MCF 10A (cell line): ENCODE results near the gene BLOC1S6. TPM values are rescaled to one million over a fixed set of nuclear protein-coding genes. Genes with fewer than 3 reads are reported as not detected.

Experiments used
- BruUV-seq: library from RNA; stranded (reverse); fragments of 400-500 nt; replicated peaks from 2 replicates; lab custom pipeline; 2021; lab: Mats Ljungman, UMichigan
- CTCF ChIA-PET: fragments of 300-600 bp; sonication (Branson Sonifier 250); formaldehyde crosslinking; extraction: SDS; loops from one replicate; lab custom pipeline; 2021; ENCODE audit warnings: antibody characterized with exemption, inconsistent platforms; lab: Yijun Ruan, JAX
- POLR2A ChIA-PET: fragments of 300-600, 350-650 bp; sonication (Branson Sonifier 250); formaldehyde crosslinking; extraction: SDS; loops from one replicate; lab custom pipeline; 2020; ENCODE audit warnings: antibody characterized with exemption, inconsistent platforms; lab: Yijun Ruan, JAX
- DNase-seq: peaks from one replicate; pipeline ENCODE4 v3.0.0-alpha.2; 2018; ENCODE audit not compliant: unreplicated experiment
- H3K27ac Mint-ChIP-seq: one replicate; pipeline ENCODE4 v1.8.0; 2022; ENCODE audit warnings: mild to moderate bottlenecking, low read depth, mixed read lengths; ENCODE audit not compliant: unreplicated experiment
- H3K27me3 Mint-ChIP-seq: one replicate; pipeline ENCODE4 v1.8.0; 2022; ENCODE audit warnings: mixed read lengths; ENCODE audit not compliant: insufficient read depth, unreplicated experiment
- H3K36me3 Mint-ChIP-seq: one replicate; pipeline ENCODE4 v1.8.0; 2022; ENCODE audit warnings: mild to moderate bottlenecking, moderate library complexity, mixed read lengths; ENCODE audit not compliant: insufficient read depth, unreplicated experiment
- H3K4me1 Mint-ChIP-seq: one replicate; pipeline ENCODE4 v1.8.0; 2022; ENCODE audit warnings: mixed read lengths; ENCODE audit not compliant: insufficient read depth, unreplicated experiment
- H3K4me3 Mint-ChIP-seq: one replicate; pipeline ENCODE4 v1.8.0; 2022; ENCODE audit warnings: mild to moderate bottlenecking, moderate library complexity, mixed read lengths; ENCODE audit not compliant: unreplicated experiment
- H3K9me3 Mint-ChIP-seq: one replicate; pipeline ENCODE4 v1.8.0; 2022; ENCODE audit warnings: mixed read lengths; ENCODE audit not compliant: unreplicated experiment
- CTCF ChIP-seq: fragments of 200-600 bp; IDR thresholded peaks from one replicate; pipeline ENCODE4 v1.8.0; 2022; ENCODE audit warnings: antibody characterized with exemption, mild to moderate bottlenecking; ENCODE audit not compliant: unreplicated experiment
- intact Hi-C: fragments of 100-400 bp; cut with micrococcal nuclease; formaldehyde crosslinking; loops from 2 replicates; pipeline ENCODE4 v1.14.1; 2022
- total RNA-seq: library from RNA; stranded (reverse); gene quantifications from 2 replicates; pipeline ENCODE4 v1.2.3, GENCODE V29; 2022

The BLOC1S6 gene
- total RNA-seq, 1 experiment from 2014 or later = 54.6 TPM

DNA sequence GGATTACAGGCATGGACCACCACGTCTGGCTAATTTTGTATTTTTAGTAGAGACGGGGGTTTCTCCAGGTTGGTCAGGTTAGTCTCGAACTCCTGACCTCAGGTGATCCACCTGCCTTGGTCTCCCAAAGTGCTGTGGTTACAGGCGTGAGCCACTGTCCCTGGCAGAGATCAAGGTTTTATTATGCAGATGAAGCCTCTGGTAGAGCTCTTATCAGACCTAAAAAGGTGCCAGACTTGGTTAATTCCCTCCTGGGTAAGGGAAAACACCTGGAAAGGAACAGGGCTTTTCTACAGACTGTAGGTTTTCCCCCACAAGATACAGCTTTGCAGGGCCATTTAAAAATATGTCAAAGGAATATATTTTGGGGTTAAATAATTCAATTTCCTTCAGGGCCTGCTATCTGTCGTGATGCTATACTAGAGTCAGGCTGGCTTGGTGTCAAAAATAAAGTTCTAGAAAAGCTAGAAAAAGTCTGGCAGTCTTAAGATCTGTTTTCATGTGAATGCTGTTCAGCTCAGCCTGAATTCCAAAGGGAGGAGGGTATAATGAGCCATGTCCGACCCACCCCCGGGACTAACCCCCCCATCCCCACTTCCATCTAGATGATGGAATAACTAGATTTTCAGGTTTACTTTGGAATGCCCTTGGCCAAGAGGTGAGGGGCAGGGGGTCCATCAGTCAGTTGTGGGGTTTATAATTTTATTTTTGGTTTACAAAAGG is 1.9 kb upstream of the BLOC1S6 start:
- TF ChIP-seq CTCF = no peak
- H3K4me1 Mint-ChIP-seq = peaks cover 16% of the 10 kb centered on the region
- POLR2A ChIA-PET = interaction anchor here (0.6 to 4.1 kb wide), 6 partner anchors 11 to 363 kb away, joined by 3 to 29 read pairs (median 12); a partner anchor contains a TSS
- no peak overlapping the region for H3K27ac Mint-ChIP-seq
- H3K27me3 Mint-ChIP-seq = peaks cover 11% of the 10 kb centered on the region
- no peaks in the 10 kb centered on the region for H3K9me3 Mint-ChIP-seq
- no peak for DNase-seq
- no TSS peak for BruUV-seq
- intact Hi-C loops = no loop called here
- peaks cover 5% of the 10 kb centered on the region for H3K36me3 Mint-ChIP-seq
- CTCF ChIA-PET = interaction anchor here (0.5 to 4.8 kb wide), 6 partner anchors 11 to 1554 kb away, joined by 3 to 35 read pairs (median 4); no protein-coding TSS in a partner anchor
- H3K4me3 Mint-ChIP-seq = peak overlapping the region; percentile 73

- Mint-ChIP-seq H3K27me3 (peaks cover 11% of the 10 kb centered on the region), H3K27ac (peak overlapping the region; percentile 100), H3K9me3 (no peaks in the 10 kb centered on the region), H3K4me3 (peak overlapping the region; percentile 73), H3K4me1 (peaks cover 16% of the 10 kb centered on the region), H3K36me3 (peaks cover 5% of the 10 kb centered on the region)
- no peak for TF ChIP-seq CTCF
- ChIA-PET CTCF (interaction anchor here (0.6 to 4.8 kb wide), 10 partner anchors 12 to 1904 kb away, joined by 3 to 35 read pairs (median 4); no protein-coding TSS in a partner anchor), POLR2A (interaction anchor here (0.7 to 4.1 kb wide), 19 partner anchors 10 to 423 kb away, joined by 3 to 51 read pairs (median 6); partner anchors contain the start of gene SQOR)
- DNase-seq = no peak
- no TSS peak for BruUV-seq
- intact Hi-C loops = loop anchor here (2.0 kb wide), 1 partner anchor 63 kb away; the partner anchor contains the start of gene SLC30A4
Measured at GRCh38 chr15:45586125-45586524, 1.1 kb upstream of the BLOC1S6 start.

GRCh38 chr15:45586601-45587094 is 531 bp upstream of the BLOC1S6 start:
- BruUV-seq = TSS peak; percentile 82
- no peaks in the 10 kb centered on the region for H3K9me3 Mint-ChIP-seq
- ChIA-PET POLR2A (interaction anchor here (0.7 to 4.1 kb wide), 32 partner anchors 9 to 423 kb away, joined by 3 to 51 read pairs (median 4); partner anchors contain the start of gene SQOR), CTCF (interaction anchor here (0.6 to 4.8 kb wide), 13 partner anchors 13 to 471 kb away, joined by 3 to 35 read pairs (median 4); no protein-coding TSS in a partner anchor)
- peak overlapping the region; percentile 73 for H3K4me3 Mint-ChIP-seq
- peak overlapping the region; percentile 100 for H3K27ac Mint-ChIP-seq
- TF ChIP-seq CTCF = no peak
- DNase-seq = no peak
- peaks cover 5% of the 10 kb centered on the region for H3K36me3 Mint-ChIP-seq
- peaks cover 10% of the 10 kb centered on the region for H3K27me3 Mint-ChIP-seq
- peaks cover 16% of the 10 kb centered on the region for H3K4me1 Mint-ChIP-seq
- intact Hi-C loops = loop anchor here (1.0 to 2.0 kb wide), 2 partner anchors 64 to 386 kb away; partner anchors contain the start of gene SLC30A4

GRCh38 chr15:45587863-45588170 is 638 bp downstream of the BLOC1S6 start:
- Mint-ChIP-seq H3K4me1 (peaks cover 16% of the 10 kb centered on the region), H3K27me3 (no peaks in the 10 kb centered on the region), H3K27ac (peak overlapping the region; percentile 100), H3K9me3 (no peaks in the 10 kb centered on the region), H3K36me3 (peaks cover 14% of the 10 kb centered on the region), H3K4me3 (peak overlapping the region; percentile 73)
- intact Hi-C loops = loop anchor here (1.0 to 2.0 kb wide), 2 partner anchors 65 to 388 kb away; partner anchors contain the start of gene SLC30A4
- TF ChIP-seq CTCF = no peak
- ChIA-PET CTCF (interaction anchor here (0.6 to 4.8 kb wide), 10 partner anchors 9 to 157 kb away, joined by 3 to 35 read pairs (median 6); no protein-coding TSS in a partner anchor), POLR2A (interaction anchor here (0.6 to 4.1 kb wide), 38 partner anchors 9 to 1300 kb away, joined by 3 to 51 read pairs (median 4); partner anchors contain the start of gene SQOR)
- no peak for DNase-seq
- BruUV-seq = TSS peak; percentile 62
